Activated CD8-positive, alpha-beta memory T cell treated with anti-CD3 and anti-CD28 coated beads for 48 hours (primary cell): Measurements from ENCODE around the gene TBC1D2.
"Not testable (repeated sequence)": the region's sequence is repeated elsewhere in the genome, so short reads cannot be mapped to it uniquely, and the experiment has no call there.

Experiments
- DNase-seq, 3 experiments: peaks; one replicate each; pipeline ENCODE4 v3.0.0-alpha.2; 2020; ENCODE audit warnings: low read depth in 2 of 3, low spot score in 2 of 3

TBC1D2 gene

GRCh38 chr9:98191671-98192502, 63.6 kb downstream of the TBC1D2 start:
- DNase-seq = peak in 2 of 3 experiments; percentile 8 to 18

DNA sequence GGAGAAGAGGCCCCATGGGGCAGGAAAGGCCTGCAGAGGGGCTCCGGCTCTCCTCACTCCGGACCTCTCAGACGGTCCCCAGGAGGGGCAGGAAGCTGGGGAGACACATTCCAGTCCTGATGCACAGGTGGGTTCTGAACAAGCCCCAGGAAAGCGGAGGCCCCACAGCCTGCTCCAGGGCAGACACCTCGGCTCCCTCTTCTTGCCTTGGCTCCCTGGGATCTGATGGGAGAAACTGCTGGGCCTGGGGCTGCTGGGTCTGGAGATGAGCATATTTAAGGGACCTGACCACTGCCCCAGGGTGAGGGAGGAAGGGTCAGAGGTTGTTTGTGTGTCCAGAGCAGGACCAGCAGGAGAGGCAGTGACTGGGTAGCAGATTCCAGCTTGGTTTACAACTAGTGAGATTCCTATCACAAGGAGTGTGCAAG, 64.3 kb downstream of the TBC1D2 start:
- no peak for DNase-seq

GRCh38 chr9:98190757-98191105, 64.7 kb downstream of the TBC1D2 start:
- no peak for DNase-seq

DNA sequence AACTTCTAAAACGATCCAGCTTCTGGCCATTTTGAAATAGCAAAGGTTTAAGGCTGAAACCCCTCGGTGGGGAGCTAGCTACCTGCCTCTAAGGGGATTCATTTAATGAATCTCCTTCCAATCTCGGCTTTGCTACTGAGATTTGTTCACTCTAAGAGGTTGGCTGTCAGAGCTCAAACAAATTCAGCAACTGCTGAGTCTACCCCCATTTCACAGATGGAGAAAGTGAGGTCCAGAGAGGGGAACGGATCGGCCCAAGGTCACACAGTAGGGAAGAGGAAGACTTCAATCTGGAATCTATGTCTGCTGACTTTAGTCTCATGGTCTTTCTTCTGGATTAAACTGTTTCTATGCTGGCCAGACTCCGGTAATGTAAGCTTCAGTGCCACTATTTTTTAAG, 66.0 kb downstream of the TBC1D2 start:
- no peak for DNase-seq

DNA sequence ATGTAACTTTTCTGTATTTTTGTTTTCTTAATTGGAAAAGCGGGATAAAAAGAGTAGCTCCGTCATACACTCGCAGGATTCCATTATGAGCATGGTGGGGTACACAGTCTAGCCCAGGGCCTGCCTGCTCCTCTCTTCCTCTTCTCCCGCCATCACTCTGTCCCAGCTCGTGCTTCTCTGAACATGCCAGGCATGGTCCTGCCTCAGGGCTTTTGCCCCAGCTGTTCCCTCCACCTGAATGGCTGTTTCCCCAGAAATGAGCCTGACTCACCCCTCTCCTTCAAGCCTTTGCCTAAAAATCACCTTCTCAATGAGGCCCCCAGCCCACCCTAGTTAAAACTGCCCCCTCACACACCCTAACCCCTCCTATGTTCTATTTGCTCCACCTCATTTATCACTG, 67.5 kb downstream of the TBC1D2 start:
- no peak for DNase-seq

- DNase-seq = no peak
Observed at GRCh38 chr9:98186236-98186635, 69.2 kb downstream of the TBC1D2 start.

GRCh38 chr9:98185611-98186171, 69.8 kb downstream of the TBC1D2 start:
- DNase-seq = no peak

DNA sequence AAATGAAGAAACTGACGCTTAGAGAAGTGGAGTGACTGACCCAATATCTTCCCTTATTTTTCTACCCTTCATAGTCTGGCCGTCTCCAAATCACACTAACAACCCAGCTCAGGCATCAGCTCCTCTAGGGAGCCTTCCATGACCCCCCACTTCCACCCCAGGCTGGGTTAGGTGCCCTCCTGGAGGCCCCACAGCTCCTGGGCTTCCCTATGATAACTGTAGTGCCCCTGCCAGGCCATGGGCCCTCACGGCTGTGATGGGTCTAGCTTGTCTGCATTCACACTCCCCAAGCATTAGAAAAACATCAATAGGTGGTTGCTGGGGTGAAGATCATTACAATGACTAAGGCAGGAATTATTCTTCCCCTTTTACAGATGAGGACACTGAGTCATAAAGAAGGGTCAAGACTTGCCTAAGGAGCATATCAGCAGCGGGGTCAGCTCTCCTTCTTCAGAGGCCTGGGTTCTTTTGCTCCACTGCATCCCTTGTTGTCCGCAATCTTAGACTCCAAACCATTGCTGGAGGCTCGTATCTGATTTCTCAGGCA, 70.4 kb downstream of the TBC1D2 start:
- DNase-seq = no peak

- DNase-seq = no peak
Observed at GRCh38 chr9:98184326-98184725, 71.1 kb downstream of the TBC1D2 start.

GRCh38 chr9:98182889-98183599, 72.4 kb downstream of the TBC1D2 start:
- no peak for DNase-seq

- DNase-seq = no peak
Observed at GRCh38 chr9:98182069-98182820, 73.2 kb downstream of the TBC1D2 start.

DNA sequence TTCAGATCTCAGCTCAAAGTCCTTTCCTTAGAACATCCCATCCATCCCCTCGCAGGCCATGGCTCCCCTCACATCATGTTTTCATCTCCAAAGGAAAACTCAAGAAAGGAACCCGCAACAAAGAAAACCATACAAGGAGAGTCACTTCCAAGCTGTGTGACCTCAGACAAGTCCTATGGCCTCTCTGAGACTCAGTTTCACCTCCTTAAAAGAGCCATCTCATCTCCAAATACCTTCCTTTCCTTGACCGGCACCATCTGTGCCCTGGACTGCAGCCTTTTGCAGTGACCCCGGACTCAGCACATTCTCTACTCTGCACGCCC, 73.7 kb downstream of the TBC1D2 start:
- DNase-seq = no peak

DNA sequence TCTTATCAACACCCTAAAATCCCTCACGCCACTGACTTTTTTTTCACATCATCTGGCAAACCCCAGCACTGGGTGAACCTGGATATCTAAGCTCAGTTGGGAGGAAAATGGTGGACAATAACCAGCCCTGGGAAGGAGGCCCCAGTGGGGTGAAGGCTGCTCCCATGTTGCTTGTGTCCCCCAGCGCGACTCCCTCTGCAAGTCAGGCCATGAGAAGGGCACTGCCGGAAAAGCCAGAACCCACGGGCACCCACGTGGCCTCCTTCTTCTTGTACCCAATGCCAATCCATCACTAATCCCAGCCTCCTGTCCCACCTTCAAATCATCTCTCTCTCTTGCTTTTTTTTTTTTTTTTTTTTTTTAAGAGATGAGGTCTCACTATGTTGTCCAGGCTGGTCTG, 74.5 kb downstream of the TBC1D2 start:
- no peak for DNase-seq

DNA sequence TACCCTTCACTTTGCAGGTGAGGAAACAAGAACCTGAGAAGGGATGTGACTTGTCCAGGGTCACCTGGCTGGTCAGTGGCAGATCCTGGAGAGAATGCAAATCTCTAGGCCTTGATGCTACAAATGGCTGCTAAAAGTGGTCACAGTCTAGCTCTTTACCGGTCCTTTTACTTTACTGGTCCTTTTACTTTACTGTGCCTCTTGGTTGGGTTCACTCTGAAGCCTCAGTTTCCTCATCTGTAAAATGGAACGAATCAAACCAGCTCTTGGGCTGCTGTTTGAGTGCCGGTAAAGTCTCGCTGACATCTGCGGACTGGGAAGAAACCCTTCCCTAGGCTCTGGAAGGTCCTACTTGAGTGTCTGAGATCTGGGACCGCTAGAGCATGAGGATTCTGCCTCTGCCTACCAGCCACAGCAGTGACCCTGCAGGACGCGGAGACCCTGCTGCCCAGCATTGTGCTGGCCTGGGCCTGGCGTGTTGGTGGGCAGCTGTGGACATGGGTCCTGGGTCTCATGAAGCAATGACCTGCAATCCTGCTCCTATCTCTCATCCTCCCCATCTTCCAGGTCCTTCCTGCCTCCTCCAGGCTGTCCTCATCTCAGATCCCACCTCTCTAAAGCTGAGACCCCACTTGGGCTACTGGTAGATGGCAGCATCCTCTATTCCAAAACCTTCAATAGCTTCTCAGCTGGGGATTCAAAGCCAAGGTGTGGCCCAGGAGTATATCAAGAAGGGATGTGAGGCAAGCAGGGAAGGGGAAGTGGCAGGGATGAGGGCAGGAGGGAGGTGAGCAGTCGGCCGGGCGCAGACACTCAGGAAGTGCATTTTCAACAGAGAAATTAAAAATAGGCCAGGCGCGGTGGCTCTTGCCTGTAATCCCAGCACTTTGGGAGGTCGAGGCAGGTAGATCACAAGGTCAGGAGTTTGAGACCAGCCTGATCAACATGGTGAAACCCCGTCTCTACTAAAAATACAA, 76.3 kb downstream of the TBC1D2 start:
- no peak for DNase-seq

DNA sequence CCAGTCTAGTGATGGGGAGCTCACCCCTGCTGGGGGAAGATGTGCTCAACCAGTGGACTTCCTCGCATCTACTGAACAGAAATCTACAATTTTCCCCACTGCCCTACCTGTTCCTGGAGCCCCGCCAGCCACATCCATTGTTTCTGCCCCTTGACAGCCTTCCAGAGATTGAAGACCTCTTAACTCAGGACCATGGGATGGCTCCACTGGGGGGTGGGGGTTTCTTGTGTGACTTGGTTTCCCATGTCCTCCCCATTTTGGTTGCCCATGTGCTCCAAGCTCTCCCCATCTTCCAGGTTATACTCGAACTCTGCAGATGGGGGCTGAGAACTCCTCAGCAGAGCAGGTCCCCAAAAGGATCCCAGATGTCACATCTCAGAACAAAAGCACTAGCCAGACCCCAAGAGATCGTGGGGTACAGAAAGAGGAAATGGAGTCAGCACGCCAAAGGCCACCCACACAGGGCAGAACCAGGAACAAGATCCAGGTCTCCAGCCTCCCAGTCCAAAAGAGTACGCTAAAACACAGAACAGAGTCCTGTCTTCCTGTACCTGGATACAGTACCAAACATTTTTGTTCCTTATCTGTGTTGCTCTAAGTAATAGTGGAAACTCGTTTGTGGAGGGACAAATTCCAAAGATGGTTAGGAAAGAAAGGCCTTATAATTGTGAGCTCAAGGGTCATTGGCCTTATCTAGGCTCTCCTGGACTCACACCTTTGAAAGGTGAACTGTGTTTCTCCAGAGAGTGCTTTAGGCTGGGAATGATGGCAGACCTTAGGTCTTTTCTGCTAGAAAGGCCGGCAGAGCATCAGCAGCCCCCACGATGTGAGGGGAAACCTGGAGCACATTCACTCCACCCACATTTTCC, 78.8 kb downstream of the TBC1D2 start:
- no peak for DNase-seq

DNA sequence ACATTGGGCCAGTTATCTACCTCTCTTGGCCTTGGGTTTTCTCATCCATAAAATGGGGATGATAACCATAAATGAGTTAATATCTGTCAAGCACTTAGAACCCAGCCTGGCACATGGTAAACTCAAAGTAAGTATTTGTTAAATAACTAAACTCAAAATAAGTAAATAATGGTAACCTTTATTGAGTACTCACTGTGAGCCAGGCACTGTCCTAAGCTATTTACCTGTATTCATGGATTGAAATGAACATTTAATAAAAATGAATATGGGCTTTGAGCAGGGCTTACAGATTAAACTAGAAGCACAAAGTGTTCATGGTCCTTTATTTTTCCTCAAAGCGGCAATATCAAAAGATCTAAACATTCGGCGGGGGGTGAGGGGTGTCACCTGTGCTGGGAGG, 79.7 kb downstream of the TBC1D2 start:
- no peak for DNase-seq

- no peak for DNase-seq
Observed at GRCh38 chr9:98175028-98175569, 80.3 kb downstream of the TBC1D2 start.

DNA sequence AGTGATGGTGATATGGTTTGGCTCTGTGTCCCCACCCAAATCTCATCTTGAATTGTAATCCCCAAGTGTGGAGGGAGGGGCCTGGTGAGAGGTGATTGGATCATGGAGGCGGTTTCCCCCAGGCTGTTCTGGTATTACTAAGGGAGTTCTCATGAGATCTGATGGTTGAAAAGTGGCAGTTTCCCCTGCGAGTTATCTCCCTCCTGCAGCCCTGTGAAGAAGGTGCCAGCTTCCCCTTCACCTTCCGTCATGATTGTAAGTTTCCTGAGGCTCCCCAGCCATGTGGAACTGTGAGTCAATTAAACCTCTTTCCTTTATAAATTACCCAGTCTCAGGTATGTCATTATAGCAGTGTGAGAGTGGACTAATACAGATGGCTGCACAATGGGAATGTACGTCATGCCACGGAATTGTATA, 80.9 kb downstream of the TBC1D2 start:
- not testable (repeated sequence) for DNase-seq

DNA sequence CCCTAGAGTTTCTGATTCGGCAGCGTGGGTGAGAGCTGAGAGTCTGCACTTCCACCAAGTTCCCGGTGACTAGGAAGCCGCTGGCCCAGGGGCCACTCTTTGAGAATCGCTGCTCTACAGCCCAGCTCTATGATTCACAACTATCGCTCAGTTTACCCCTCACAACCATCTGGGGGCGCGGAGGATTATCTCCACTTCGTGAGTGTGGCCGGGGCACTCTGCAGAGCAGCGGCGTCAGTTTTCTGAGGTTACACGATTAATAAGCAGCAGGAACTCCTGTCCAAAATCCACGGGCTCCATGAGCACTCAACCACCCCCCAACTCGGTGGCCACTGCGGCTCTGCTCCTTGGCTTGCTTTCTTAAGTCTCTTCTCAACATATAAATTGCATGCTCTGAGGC, 82.3 kb downstream of the TBC1D2 start:
- no peak for DNase-seq
